ENCODE measurements around the gene GARIN5B.
"Not testable (repeated sequence)": the region's sequence is repeated elsewhere in the genome, so short reads cannot be mapped to it uniquely, and the experiment has no call there.

- TF ChIP-seq EZH2 (IDR thresholded peaks at IDR 0.05); POLR2AphosphoS5 (IDR thresholded peaks at IDR 0.05; ENCODE audit: borderline replicate concordance, low read depth, low read length); FOXP2 (optimal IDR thresholded peaks at IDR 0.05; ENCODE audit: control extremely low read depth, extremely low read length, insufficient read depth): not testable (repeated sequence)
Measured at GRCh38 chr19:55401390-55401789, 38.3 kb upstream of the GARIN5B start.

Data from SK-N-MC (cell line).